Measurements from ENCODE around the gene CTRB1. TPM values are rescaled to one million over a fixed set of nuclear protein-coding genes. Genes with fewer than 3 reads are reported as not detected.

Gene CTRB1
- 1 to 10 TPM; 2.2 to 5.5 (median 3.4) TPM for total RNA-seq

- Mint-ChIP-seq H3K36me3 (ENCODE audit: insufficient read depth) (no peaks in the 10 kb centered on the region), H3K4me1 (ENCODE audit: low read depth) (peaks cover 8% of the 10 kb centered on the region), H3K4me3 (peak within 1 kb of the TSS; percentile 27), H3K9me3 (no peaks in the 10 kb centered on the region), H3K27me3 (ENCODE audit: low read depth) (peaks cover under 1% of the 10 kb centered on the region)
- peak in 1 of 2 donors; percentile 13 for ATAC-seq
- DNase-seq: no peak
These were observed at the start of gene CTRB1 for GRCh38 chr16:75218256-75219076. TSS of gene CTRB1 (plus strand) at chr16:75218988. CDS start at chr16:75219008, 20 bp downstream.

GRCh38 chr16:75169899-75170405 lies 48.8 kb upstream of the CTRB1 start:
- Mint-ChIP-seq H3K36me3 (ENCODE audit: insufficient read depth) (peaks cover 62% of the 10 kb centered on the region), H3K4me3 (no peak overlapping the region), H3K9me3 (peaks cover 54% of the 10 kb centered on the region), H3K4me1 (ENCODE audit: low read depth) (no peaks in the 10 kb centered on the region), H3K27me3 (ENCODE audit: low read depth) (no peaks in the 10 kb centered on the region)
- DNase-seq: no peak
- ATAC-seq: no peak

- Mint-ChIP-seq H3K4me3 (no peak overlapping the region), H3K9me3 (peaks cover 63% of the 10 kb centered on the region), H3K4me1 (ENCODE audit: low read depth) (no peaks in the 10 kb centered on the region), H3K27me3 (ENCODE audit: low read depth) (no peaks in the 10 kb centered on the region), H3K36me3 (ENCODE audit: insufficient read depth) (peaks cover 42% of the 10 kb centered on the region)
- DNase-seq: no peak
- no peak for ATAC-seq
These were observed 46.2 kb upstream of the CTRB1 start for GRCh38 chr16:75172578-75172977.

- no peak overlapping the region for H3K4me3 Mint-ChIP-seq
- no peaks in the 10 kb centered on the region for H3K27me3 Mint-ChIP-seq (ENCODE audit: low read depth)
- DNase-seq (no peak), ATAC-seq (no peak)
- H3K9me3 Mint-ChIP-seq: peaks cover 51% of the 10 kb centered on the region
- no peaks in the 10 kb centered on the region for H3K4me1 Mint-ChIP-seq (ENCODE audit: low read depth)
- peaks cover 19% of the 10 kb centered on the region for H3K36me3 Mint-ChIP-seq (ENCODE audit: insufficient read depth)
These were observed 43.7 kb upstream of the CTRB1 start for GRCh38 chr16:75175074-75175473.

- peaks cover 44% of the 10 kb centered on the region for H3K9me3 Mint-ChIP-seq
These were observed 41.9 kb upstream of the CTRB1 start for GRCh38 chr16:75176926-75177325.

GRCh38 chr16:75179208-75179607 lies 39.6 kb upstream of the CTRB1 start:
- ATAC-seq (no peak), DNase-seq (no peak)
- peaks cover 5% of the 10 kb centered on the region for H3K36me3 Mint-ChIP-seq (ENCODE audit: insufficient read depth)
- H3K27me3 Mint-ChIP-seq (ENCODE audit: low read depth): no peaks in the 10 kb centered on the region
- no peaks in the 10 kb centered on the region for H3K4me1 Mint-ChIP-seq (ENCODE audit: low read depth)
- no peak overlapping the region for H3K4me3 Mint-ChIP-seq
- peaks cover 26% of the 10 kb centered on the region for H3K9me3 Mint-ChIP-seq

More at GRCh38 chr16:75176926-75177325, 41.9 kb upstream of the CTRB1 start:
- H3K27me3 Mint-ChIP-seq (ENCODE audit: low read depth): no peaks in the 10 kb centered on the region
- DNase-seq (no peak), ATAC-seq (no peak)
- H3K4me1 Mint-ChIP-seq (ENCODE audit: low read depth): no peaks in the 10 kb centered on the region
- H3K36me3 Mint-ChIP-seq (ENCODE audit: insufficient read depth): peaks cover 7% of the 10 kb centered on the region
- H3K4me3 Mint-ChIP-seq: no peak overlapping the region

GRCh38 chr16:75181630-75182029 lies 37.2 kb upstream of the CTRB1 start:
- H3K4me1 Mint-ChIP-seq (ENCODE audit: low read depth): no peaks in the 10 kb centered on the region
- ATAC-seq (no peak), DNase-seq (no peak)
- peaks cover 1% of the 10 kb centered on the region for H3K36me3 Mint-ChIP-seq (ENCODE audit: insufficient read depth)
- peaks cover 15% of the 10 kb centered on the region for H3K9me3 Mint-ChIP-seq
- H3K4me3 Mint-ChIP-seq: no peak overlapping the region
- H3K27me3 Mint-ChIP-seq (ENCODE audit: low read depth): peaks cover 6% of the 10 kb centered on the region

- Mint-ChIP-seq H3K4me3 (no peak overlapping the region), H3K27me3 (ENCODE audit: low read depth) (peaks cover 12% of the 10 kb centered on the region), H3K36me3 (ENCODE audit: insufficient read depth) (no peaks in the 10 kb centered on the region), H3K9me3 (no peaks in the 10 kb centered on the region), H3K4me1 (ENCODE audit: low read depth) (no peaks in the 10 kb centered on the region)
- ATAC-seq (no peak), DNase-seq (no peak)
These were observed 29.8 kb upstream of the CTRB1 start for GRCh38 chr16:75188832-75189477.

- DNase-seq: no peak
- no peak for ATAC-seq
- Mint-ChIP-seq H3K4me1 (ENCODE audit: low read depth) (no peaks in the 10 kb centered on the region), H3K36me3 (ENCODE audit: insufficient read depth) (no peaks in the 10 kb centered on the region), H3K9me3 (no peaks in the 10 kb centered on the region), H3K4me3 (no peak overlapping the region), H3K27me3 (ENCODE audit: low read depth) (peaks cover 12% of the 10 kb centered on the region)
These were observed 29.0 kb upstream of the CTRB1 start for GRCh38 chr16:75189638-75190245.

- Mint-ChIP-seq H3K4me3 (no peak overlapping the region), H3K36me3 (ENCODE audit: insufficient read depth) (no peaks in the 10 kb centered on the region), H3K27me3 (ENCODE audit: low read depth) (peaks cover 18% of the 10 kb centered on the region), H3K4me1 (ENCODE audit: low read depth) (no peaks in the 10 kb centered on the region), H3K9me3 (no peaks in the 10 kb centered on the region)
- no peak for ATAC-seq
- no peak for DNase-seq
These were observed 26.1 kb upstream of the CTRB1 start for GRCh38 chr16:75192606-75193264.

GRCh38 chr16:75193265-75193650 lies 25.5 kb upstream of the CTRB1 start:
- DNase-seq (no peak), ATAC-seq (no peak)
- Mint-ChIP-seq H3K4me1 (ENCODE audit: low read depth) (no peaks in the 10 kb centered on the region), H3K4me3 (no peak overlapping the region), H3K36me3 (ENCODE audit: insufficient read depth) (no peaks in the 10 kb centered on the region), H3K9me3 (no peaks in the 10 kb centered on the region), H3K27me3 (ENCODE audit: low read depth) (peaks cover 23% of the 10 kb centered on the region)

- no peaks in the 10 kb centered on the region for H3K36me3 Mint-ChIP-seq (ENCODE audit: insufficient read depth)
- H3K27me3 Mint-ChIP-seq (ENCODE audit: low read depth): peaks cover 23% of the 10 kb centered on the region
- DNase-seq: no peak
- ATAC-seq: no peak
- H3K4me1 Mint-ChIP-seq (ENCODE audit: low read depth): no peaks in the 10 kb centered on the region
- no peaks in the 10 kb centered on the region for H3K9me3 Mint-ChIP-seq
- no peak overlapping the region for H3K4me3 Mint-ChIP-seq
These were observed 24.9 kb upstream of the CTRB1 start for GRCh38 chr16:75193730-75194444.

GRCh38 chr16:75195811-75196790 lies 22.7 kb upstream of the CTRB1 start:
- no peaks in the 10 kb centered on the region for H3K9me3 Mint-ChIP-seq
- no peak overlapping the region for H3K4me3 Mint-ChIP-seq
- DNase-seq: no peak
- no peak for ATAC-seq
- H3K27me3 Mint-ChIP-seq (ENCODE audit: low read depth): peaks cover 20% of the 10 kb centered on the region
- peaks cover 5% of the 10 kb centered on the region for H3K4me1 Mint-ChIP-seq (ENCODE audit: low read depth)
- H3K36me3 Mint-ChIP-seq (ENCODE audit: insufficient read depth): no peaks in the 10 kb centered on the region

Data from activated T-cell treated with anti-CD3 and anti-CD28 coated beads, Interleukin-2, amount 50 U/mL, for 4 hours (primary cell).